IgD-negative memory B cell (primary cell): Measurements from ENCODE around the gene KL. TPM values are rescaled to one million over a fixed set of nuclear protein-coding genes. Genes with fewer than 3 reads are reported as not detected.

Source experiments
- H3K27ac Mint-ChIP-seq, 3 donors: one replicate each; pipeline ENCODE4 v1.8.0; 2020 to 2022; ENCODE audit warnings: mild to moderate bottlenecking in 3 of 3, mixed read lengths in 3 of 3, moderate library complexity in 1 of 3
- H3K27me3 Mint-ChIP-seq: one replicate; pipeline ENCODE4 v1.8.0; 2021; ENCODE audit warnings: mixed read lengths
- H3K36me3 Mint-ChIP-seq: one replicate; pipeline ENCODE4 v1.8.0; 2020; ENCODE audit warnings: mild to moderate bottlenecking, mixed read lengths
- H3K4me1 Mint-ChIP-seq, 3 donors: one replicate each; pipeline ENCODE4 v1.8.0; 2020 to 2022; ENCODE audit warnings: mixed read lengths in 3 of 3, mild to moderate bottlenecking in 1 of 3
- H3K4me3 Mint-ChIP-seq, 4 donors: one replicate each; pipeline ENCODE4 v1.8.0; 2020 to 2022; ENCODE audit warnings: mild to moderate bottlenecking in 4 of 4, mixed read lengths in 4 of 4, moderate library complexity in 3 of 4
- H3K9me3 Mint-ChIP-seq, 3 donors: one replicate each; pipeline ENCODE4 v1.8.0; 2020 to 2021; ENCODE audit warnings: mixed read lengths in 3 of 3, mild to moderate bottlenecking in 1 of 3
- polyA plus RNA-seq: library from polyadenylated mRNA; unstranded; fragments of 300-500 nt; fragmentation: Illumina TruSeq; gene quantifications from one replicate; pipeline ENCODE4 v1.2.3, GENCODE V29; 2021

KL gene
- polyA plus RNA-seq, 1 donor from 2014 or later: not detected

GRCh38 chr13:33015241-33015668 lies 968 bp upstream of the KL start:
- H3K4me3 Mint-ChIP-seq: peak overlapping the region in 3 of 4 donors; percentile 51 to 78 (median 66)
- peaks cover 60% of the 10 kb centered on the region for H3K27me3 Mint-ChIP-seq

GRCh38 chr13:33015791-33016323 lies 366 bp upstream of the KL start:
- Mint-ChIP-seq H3K36me3 (no peaks in the 10 kb centered on the region), H3K4me1 (peaks cover 9 to 12% (median 10%) of the 10 kb centered on the region in 3 donors), H3K9me3 (peaks cover 0 to 4% (median 0%) of the 10 kb centered on the region in 3 donors), H3K27ac (no peak overlapping the region), H3K27me3 (peaks cover 62% of the 10 kb centered on the region), H3K4me3 (peak overlapping the region in 3 of 4 donors; percentile 51 to 78 (median 60))

More at GRCh38 chr13:33015241-33015668, 968 bp upstream of the KL start:
- H3K27ac Mint-ChIP-seq: no peak overlapping the region
- no peaks in the 10 kb centered on the region for H3K36me3 Mint-ChIP-seq
- peaks cover 9 to 12% (median 10%) of the 10 kb centered on the region in 3 donors for H3K4me1 Mint-ChIP-seq
- peaks cover 0 to 7% (median 0%) of the 10 kb centered on the region in 3 donors for H3K9me3 Mint-ChIP-seq

GRCh38 chr13:33017323-33017929 lies 1.2 kb downstream of the KL start:
- Mint-ChIP-seq H3K9me3 (no peaks in the 10 kb centered on the region), H3K27ac (no peak overlapping the region), H3K27me3 (peaks cover 61% of the 10 kb centered on the region), H3K36me3 (no peaks in the 10 kb centered on the region), H3K4me1 (peaks cover 9 to 12% (median 10%) of the 10 kb centered on the region in 3 donors), H3K4me3 (peak overlapping the region; percentile 28 to 89 (median 71))

DNA sequence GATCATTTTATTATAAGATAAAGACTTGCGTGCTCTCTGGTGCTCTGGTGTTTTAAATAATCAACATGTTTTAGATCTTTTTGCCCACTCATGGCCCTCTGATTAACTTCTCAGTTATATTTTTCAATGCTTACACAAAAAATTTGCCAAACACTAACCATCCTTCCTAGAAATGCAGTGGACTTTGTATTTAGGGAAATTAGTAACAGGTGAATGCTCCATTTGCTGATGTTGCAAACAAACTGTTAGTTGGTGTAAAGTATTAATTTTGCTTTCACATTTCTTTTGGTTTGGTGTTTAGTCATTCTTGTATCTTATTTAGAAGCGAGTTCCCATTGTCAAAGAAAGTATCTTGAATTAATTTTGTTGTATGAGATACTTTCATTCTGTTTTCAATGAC lies 2.7 kb downstream of the KL start:
- no peaks in the 10 kb centered on the region for H3K9me3 Mint-ChIP-seq
- no peaks in the 10 kb centered on the region for H3K36me3 Mint-ChIP-seq
- peaks cover 9 to 12% (median 10%) of the 10 kb centered on the region in 3 donors for H3K4me1 Mint-ChIP-seq
- peak overlapping the region in 1 of 4 donors; percentile 47 for H3K4me3 Mint-ChIP-seq
- peaks cover 54% of the 10 kb centered on the region for H3K27me3 Mint-ChIP-seq
- no peak overlapping the region for H3K27ac Mint-ChIP-seq

- Mint-ChIP-seq H3K4me1 (peaks cover 0 to 2% (median 0%) of the 10 kb centered on the region in 3 donors), H3K27ac (no peak overlapping the region), H3K4me3 (no peak overlapping the region), H3K36me3 (no peaks in the 10 kb centered on the region), H3K27me3 (peaks cover 28% of the 10 kb centered on the region), H3K9me3 (no peaks in the 10 kb centered on the region)
These were observed 6.8 kb downstream of the KL start for GRCh38 chr13:33022986-33023385.

DNA sequence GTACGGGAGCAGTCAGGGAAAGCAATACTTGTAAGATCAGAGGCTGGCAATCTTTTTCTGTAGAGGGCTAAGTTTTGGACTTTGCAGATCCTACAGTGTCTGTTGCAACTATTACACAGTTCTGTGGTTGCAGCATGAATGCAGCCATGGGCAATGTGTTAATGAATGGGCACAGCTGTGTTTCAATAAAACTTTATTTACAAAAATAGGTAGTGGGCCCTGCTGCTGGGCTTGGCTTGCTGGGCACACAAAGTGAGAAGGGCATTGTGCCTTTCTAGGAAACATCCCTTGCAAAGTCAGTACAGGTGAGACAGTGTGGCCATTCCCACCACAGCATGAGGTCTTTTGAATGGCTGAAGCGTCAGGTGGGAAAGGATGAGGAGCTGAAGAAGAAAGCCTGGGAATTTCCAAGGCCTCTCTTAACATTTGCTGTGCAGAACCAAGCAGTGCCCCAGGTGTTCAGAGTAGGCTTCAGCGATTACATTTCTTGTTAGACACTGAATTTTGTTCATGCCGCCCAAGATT lies 9.1 kb downstream of the KL start:
- H3K4me3 Mint-ChIP-seq: no peak overlapping the region
- no peaks in the 10 kb centered on the region for H3K4me1 Mint-ChIP-seq
- no peak overlapping the region for H3K27ac Mint-ChIP-seq
- no peaks in the 10 kb centered on the region for H3K9me3 Mint-ChIP-seq
- peaks cover 23% of the 10 kb centered on the region for H3K27me3 Mint-ChIP-seq
- H3K36me3 Mint-ChIP-seq: no peaks in the 10 kb centered on the region

- no peak overlapping the region for H3K27ac Mint-ChIP-seq
- H3K9me3 Mint-ChIP-seq: no peaks in the 10 kb centered on the region
- no peaks in the 10 kb centered on the region for H3K4me1 Mint-ChIP-seq
- H3K27me3 Mint-ChIP-seq: peaks cover 15% of the 10 kb centered on the region
- no peaks in the 10 kb centered on the region for H3K36me3 Mint-ChIP-seq
- H3K4me3 Mint-ChIP-seq: no peak overlapping the region
These were observed 10.4 kb downstream of the KL start for GRCh38 chr13:33026489-33027152.

DNA sequence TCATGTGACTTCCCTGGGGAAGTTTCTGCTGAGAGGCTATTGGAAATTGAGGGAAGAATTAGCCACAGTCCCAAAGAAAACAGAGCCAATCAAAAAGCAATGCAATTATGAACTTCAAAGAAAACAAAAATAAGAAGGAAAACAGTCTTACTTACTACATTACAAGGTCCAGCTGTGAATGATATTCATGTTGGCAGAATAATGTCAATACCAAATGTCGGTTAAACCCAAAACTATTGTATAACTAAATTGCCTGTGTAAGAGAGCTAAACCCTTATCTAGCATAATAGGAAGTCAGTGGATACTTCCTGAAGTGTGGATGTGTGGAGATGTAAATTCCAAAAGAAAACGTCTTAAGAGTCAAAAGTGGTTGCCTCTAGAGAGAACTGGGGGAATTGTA lies 12.4 kb downstream of the KL start:
- Mint-ChIP-seq H3K27ac (no peak overlapping the region), H3K9me3 (no peaks in the 10 kb centered on the region), H3K4me1 (peaks cover 0 to 3% (median 0%) of the 10 kb centered on the region in 3 donors), H3K27me3 (peaks cover 16% of the 10 kb centered on the region), H3K36me3 (no peaks in the 10 kb centered on the region), H3K4me3 (no peak overlapping the region)

- no peaks in the 10 kb centered on the region for H3K9me3 Mint-ChIP-seq
- H3K36me3 Mint-ChIP-seq: no peaks in the 10 kb centered on the region
- peaks cover 0 to 3% (median 2%) of the 10 kb centered on the region in 3 donors for H3K4me1 Mint-ChIP-seq
- H3K27me3 Mint-ChIP-seq: peaks cover 16% of the 10 kb centered on the region
- H3K4me3 Mint-ChIP-seq: no peak overlapping the region
- H3K27ac Mint-ChIP-seq: no peak overlapping the region
These were observed 15.1 kb downstream of the KL start for GRCh38 chr13:33031277-33031676.

GRCh38 chr13:33032037-33032625 lies 15.9 kb downstream of the KL start:
- no peak overlapping the region for H3K27ac Mint-ChIP-seq
- H3K9me3 Mint-ChIP-seq: no peaks in the 10 kb centered on the region
- peaks cover 0 to 3% (median 2%) of the 10 kb centered on the region in 3 donors for H3K4me1 Mint-ChIP-seq
- no peak overlapping the region for H3K4me3 Mint-ChIP-seq
- H3K36me3 Mint-ChIP-seq: no peaks in the 10 kb centered on the region
- H3K27me3 Mint-ChIP-seq: peaks cover 16% of the 10 kb centered on the region

DNA sequence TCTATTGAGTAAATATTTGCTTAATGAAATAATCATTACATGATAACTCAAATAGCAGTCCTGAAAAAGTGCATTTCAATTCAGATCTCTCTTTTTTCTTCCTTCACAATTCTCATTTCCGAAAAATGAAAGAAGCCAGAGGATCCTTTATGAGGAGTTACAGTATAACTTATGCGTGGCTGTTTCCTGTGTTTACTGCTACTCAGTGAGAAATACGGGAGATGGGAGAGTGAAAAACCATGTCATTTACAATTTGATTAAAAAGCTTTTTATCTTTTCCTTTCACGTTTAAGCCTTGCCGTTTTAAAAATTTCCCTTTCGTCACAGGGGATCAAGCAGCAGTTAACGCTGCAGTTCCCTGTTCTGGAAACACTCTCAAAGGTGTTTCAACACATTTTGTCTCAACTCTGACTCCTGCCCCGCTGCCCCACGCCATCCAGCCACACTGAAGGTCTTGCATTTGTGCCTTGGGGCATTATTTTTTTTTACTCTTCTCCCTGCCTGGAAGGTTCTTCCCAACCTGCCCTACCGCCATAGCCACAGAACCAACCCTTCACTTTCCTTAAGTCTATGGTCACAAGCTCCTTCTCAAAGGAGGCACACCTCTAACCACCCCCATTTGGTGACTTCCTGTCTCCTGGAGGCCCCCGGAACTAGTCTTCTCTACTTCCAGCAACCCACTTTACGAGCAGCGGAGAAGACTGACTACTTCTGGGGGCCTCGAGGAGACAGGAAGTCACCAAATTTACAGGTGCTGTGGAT lies 17.0 kb downstream of the KL start:
- Mint-ChIP-seq H3K4me1 (peaks cover 0 to 3% (median 2%) of the 10 kb centered on the region in 3 donors), H3K9me3 (no peaks in the 10 kb centered on the region), H3K27ac (no peak overlapping the region), H3K27me3 (peaks cover 14% of the 10 kb centered on the region), H3K36me3 (no peaks in the 10 kb centered on the region), H3K4me3 (peak overlapping the region in 3 of 4 donors; percentile 38 to 94 (median 64))

DNA sequence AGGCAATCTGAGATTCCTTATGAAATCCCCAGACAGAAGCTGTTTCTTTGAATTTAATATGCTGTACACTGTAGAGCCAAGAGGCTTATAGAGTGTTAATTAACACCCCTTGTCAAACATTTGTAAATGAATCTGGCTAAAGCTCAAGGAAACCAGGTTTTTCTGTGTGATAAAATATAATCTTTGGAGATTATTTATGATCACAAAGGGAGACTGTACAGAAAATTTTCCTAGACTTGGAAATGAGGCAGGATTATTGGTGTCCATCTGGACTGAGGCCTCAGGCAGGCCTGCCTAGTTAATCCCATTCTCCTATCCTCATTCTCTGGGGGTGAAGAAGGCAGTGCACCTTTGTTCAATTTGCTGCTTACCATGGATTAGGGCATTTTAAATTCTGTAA lies 17.8 kb downstream of the KL start:
- H3K4me1 Mint-ChIP-seq: peaks cover 0 to 3% (median 2%) of the 10 kb centered on the region in 3 donors
- no peak overlapping the region for H3K4me3 Mint-ChIP-seq
- no peaks in the 10 kb centered on the region for H3K36me3 Mint-ChIP-seq
- peaks cover 9% of the 10 kb centered on the region for H3K27me3 Mint-ChIP-seq
- no peak overlapping the region for H3K27ac Mint-ChIP-seq
- H3K9me3 Mint-ChIP-seq: no peaks in the 10 kb centered on the region

- H3K4me1 Mint-ChIP-seq: peaks cover 0 to 3% (median 2%) of the 10 kb centered on the region in 3 donors
- no peaks in the 10 kb centered on the region for H3K36me3 Mint-ChIP-seq
- no peaks in the 10 kb centered on the region for H3K9me3 Mint-ChIP-seq
- H3K27me3 Mint-ChIP-seq: peaks cover 7% of the 10 kb centered on the region
- no peak overlapping the region for H3K4me3 Mint-ChIP-seq
- H3K27ac Mint-ChIP-seq: no peak overlapping the region
These were observed 18.8 kb downstream of the KL start for GRCh38 chr13:33034882-33035520.

- no peak overlapping the region for H3K4me3 Mint-ChIP-seq
- H3K27ac Mint-ChIP-seq: no peak overlapping the region
- peaks cover 0 to 3% (median 2%) of the 10 kb centered on the region in 3 donors for H3K4me1 Mint-ChIP-seq
- H3K9me3 Mint-ChIP-seq: no peaks in the 10 kb centered on the region
- peaks cover 6% of the 10 kb centered on the region for H3K27me3 Mint-ChIP-seq
- peaks cover 1% of the 10 kb centered on the region for H3K36me3 Mint-ChIP-seq
These were observed 21.4 kb downstream of the KL start for GRCh38 chr13:33037673-33038072.
